ENCODE data around the gene PIGR. TPM values are rescaled to one million over a fixed set of nuclear protein-coding genes. Genes with fewer than 3 reads are reported as not detected.

Gene PIGR
- total RNA-seq, 1 donor from 2014 or later, result not detected

Other genes starting within 250 kb of the PIGR start
- not detected for gene IL19, start 175.7 kb downstream of the PIGR start, total RNA-seq
- 0.37 TPM for gene IL10, start 174.0 kb downstream of the PIGR start, total RNA-seq
- not detected for gene IL20, start 80.8 kb downstream of the PIGR start, total RNA-seq
- not detected for gene IL24, start 49.0 kb downstream of the PIGR start, total RNA-seq
- 6.2 TPM for gene FCMR, start 24.5 kb downstream of the PIGR start, total RNA-seq
- gene FCAMR, start 24.0 kb upstream of the PIGR start, total RNA-seq, result not detected
- 2.0 TPM for gene C1orf116, start 86.3 kb upstream of the PIGR start, total RNA-seq
- 4.9 TPM for gene YOD1, start 104.7 kb upstream of the PIGR start, total RNA-seq
- gene PFKFB2, start 106.8 kb upstream of the PIGR start, total RNA-seq, result 99.0 TPM
- gene C4BPB, start 142.4 kb upstream of the PIGR start, total RNA-seq, result not detected
- gene C4BPA, start 157.8 kb upstream of the PIGR start, total RNA-seq, result not detected